Neutrophil (primary cell): ENCODE results near the gene WBP1.
"Not testable (repeated sequence)": the region's sequence is repeated elsewhere in the genome, so short reads cannot be mapped to it uniquely, and the experiment has no call there.

Experiments used
- H3K27ac ChIP-seq: fragments of 200-600 bp; sonication (generic); 2 replicates; pipeline ENCODE4 v1.5.1; 2016; ENCODE audit warnings: mild to moderate bottlenecking, moderate library complexity
- H3K27me3 ChIP-seq: fragments of 200-600 bp; sonication (generic); 2 replicates; pipeline ENCODE4 v1.6.0; 2016; ENCODE audit warnings: mild to moderate bottlenecking
- H3K36me3 ChIP-seq: fragments of 200-600 bp; sonication (generic); 2 replicates; pipeline ENCODE4 v1.5.1; 2017
- H3K4me1 ChIP-seq, 2 experiments: fragments of 200-600 bp in 1 of 2; sonication (generic) in 1 of 2; 1 replicate in 1 of 2; 2 replicates in 1 of 2; pipeline versions ENCODE4 v1.5.1 to v1.6.1; 2013 to 2016; ENCODE audit warnings: low read depth in 1 of 2, low read length in 1 of 2, mild to moderate bottlenecking in 1 of 2, moderate library complexity in 1 of 2; ENCODE audit not compliant: control insufficient read depth in 1 of 2, insufficient read depth in 1 of 2
- H3K4me3 ChIP-seq, 2 experiments: fragments of 200-600 bp in 1 of 2; sonication (generic) in 1 of 2; 1 replicate in 1 of 2; 2 replicates in 1 of 2; pipeline ENCODE4 v1.5.1; 2013 to 2016; ENCODE audit warnings: low read depth in 1 of 2, low read length in 1 of 2, mild to moderate bottlenecking in 1 of 2, moderate library complexity in 1 of 2
- H3K9me3 ChIP-seq: fragments of 200-600 bp; sonication (generic); 2 replicates; pipeline ENCODE4 v1.5.1; 2016
- TF ChIP-seq, protein P1 (sequence below): fragments of 200-600 bp; sonication (generic); IDR thresholded peaks from 2 replicates; pipeline ENCODE4 v1.5.1; 2016; ENCODE audit warnings: antibody characterized with exemption

Gene WBP1

DNA sequence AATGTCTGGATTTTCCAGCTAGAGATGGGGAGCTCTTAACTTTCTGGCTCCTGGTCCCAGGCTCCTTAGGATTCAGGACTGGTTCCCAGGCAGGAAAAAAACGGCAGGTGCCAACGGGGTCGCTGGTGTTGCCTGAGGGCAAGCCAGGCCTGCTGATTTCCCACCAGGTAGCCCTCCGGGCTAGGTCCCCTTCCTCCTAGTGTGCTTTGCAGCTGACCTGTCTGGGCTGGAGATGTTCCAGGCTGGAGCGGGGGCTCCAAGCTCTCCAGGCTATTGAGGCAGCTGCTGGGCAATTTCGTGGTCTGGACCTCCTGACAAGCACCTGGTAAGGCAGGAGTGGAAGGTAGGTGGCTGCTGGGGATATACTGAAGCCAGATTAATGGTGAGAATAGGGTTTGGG, 16.2 kb downstream of the WBP1 start:
- no peaks in the 10 kb centered on the region for H3K27me3 ChIP-seq
- H3K4me3 ChIP-seq, result no peak overlapping the region
- H3K36me3 ChIP-seq, result peaks cover 25% of the 10 kb centered on the region
- no peak overlapping the region for H3K27ac ChIP-seq
- no peaks in the 10 kb centered on the region for H3K9me3 ChIP-seq
- peaks cover 22 to 23% of the 10 kb centered on the region in 2 experiments for H3K4me1 ChIP-seq
- TF ChIP-seq, protein P1, sequence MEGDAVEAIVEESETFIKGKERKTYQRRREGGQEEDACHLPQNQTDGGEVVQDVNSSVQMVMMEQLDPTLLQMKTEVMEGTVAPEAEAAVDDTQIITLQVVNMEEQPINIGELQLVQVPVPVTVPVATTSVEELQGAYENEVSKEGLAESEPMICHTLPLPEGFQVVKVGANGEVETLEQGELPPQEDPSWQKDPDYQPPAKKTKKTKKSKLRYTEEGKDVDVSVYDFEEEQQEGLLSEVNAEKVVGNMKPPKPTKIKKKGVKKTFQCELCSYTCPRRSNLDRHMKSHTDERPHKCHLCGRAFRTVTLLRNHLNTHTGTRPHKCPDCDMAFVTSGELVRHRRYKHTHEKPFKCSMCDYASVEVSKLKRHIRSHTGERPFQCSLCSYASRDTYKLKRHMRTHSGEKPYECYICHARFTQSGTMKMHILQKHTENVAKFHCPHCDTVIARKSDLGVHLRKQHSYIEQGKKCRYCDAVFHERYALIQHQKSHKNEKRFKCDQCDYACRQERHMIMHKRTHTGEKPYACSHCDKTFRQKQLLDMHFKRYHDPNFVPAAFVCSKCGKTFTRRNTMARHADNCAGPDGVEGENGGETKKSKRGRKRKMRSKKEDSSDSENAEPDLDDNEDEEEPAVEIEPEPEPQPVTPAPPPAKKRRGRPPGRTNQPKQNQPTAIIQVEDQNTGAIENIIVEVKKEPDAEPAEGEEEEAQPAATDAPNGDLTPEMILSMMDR, result no peak

DNA sequence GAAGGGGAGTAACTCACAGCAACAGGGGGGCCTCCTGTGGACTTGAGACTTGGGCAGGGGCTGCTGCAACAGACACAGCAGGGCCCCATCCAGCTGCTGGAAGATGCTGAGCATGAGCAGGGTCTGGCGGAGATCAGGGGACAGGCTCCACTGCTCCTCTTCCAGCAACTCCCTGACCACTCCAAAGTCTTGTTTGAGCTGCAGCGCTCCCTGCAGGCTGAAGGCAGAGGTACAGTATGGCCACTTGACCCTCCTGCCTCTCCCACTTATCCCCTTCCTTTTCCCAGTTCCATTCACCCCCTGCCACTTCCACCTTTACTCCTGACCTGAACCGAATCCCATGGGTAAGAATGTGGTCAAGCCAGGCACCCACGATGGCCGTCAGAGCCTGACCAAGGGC, 16.7 kb downstream of the WBP1 start:
- Histone ChIP-seq H3K36me3 (peaks cover 25% of the 10 kb centered on the region), H3K9me3 (no peaks in the 10 kb centered on the region), H3K4me3 (no peak overlapping the region), H3K27me3 (no peaks in the 10 kb centered on the region), H3K4me1 (peaks cover 22 to 23% of the 10 kb centered on the region in 2 experiments), H3K27ac (no peak overlapping the region)
- TF ChIP-seq, protein P1, result no peak

DNA sequence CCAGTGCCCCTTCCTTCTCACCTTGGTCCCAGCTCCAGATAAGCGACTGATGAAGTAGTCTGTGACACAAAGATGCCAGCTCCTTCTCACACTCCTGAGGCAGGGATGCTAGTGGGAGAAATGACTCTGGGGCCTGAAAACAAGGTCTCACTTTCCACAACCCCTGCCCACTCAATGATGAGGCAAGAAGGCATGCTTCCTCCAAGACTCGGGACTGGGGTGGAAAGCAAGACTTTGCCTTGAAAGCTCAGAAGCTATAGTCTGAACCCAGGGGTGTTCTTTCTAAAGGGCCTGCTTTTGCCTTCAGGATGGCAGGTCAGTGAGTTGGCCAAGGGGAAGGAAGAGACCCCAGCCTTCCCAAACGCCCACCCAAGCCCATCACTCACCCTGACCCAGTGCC, 23.2 kb downstream of the WBP1 start:
- H3K27me3 ChIP-seq, result no peaks in the 10 kb centered on the region
- H3K36me3 ChIP-seq, result peaks cover 21% of the 10 kb centered on the region
- TF ChIP-seq, protein P1, result no peak
- H3K4me3 ChIP-seq, result peak overlapping the region; percentile 95 to 100
- H3K4me1 ChIP-seq, result peaks cover 23 to 28% of the 10 kb centered on the region in 2 experiments
- H3K27ac ChIP-seq, result no peak overlapping the region
- H3K9me3 ChIP-seq, result no peaks in the 10 kb centered on the region

DNA sequence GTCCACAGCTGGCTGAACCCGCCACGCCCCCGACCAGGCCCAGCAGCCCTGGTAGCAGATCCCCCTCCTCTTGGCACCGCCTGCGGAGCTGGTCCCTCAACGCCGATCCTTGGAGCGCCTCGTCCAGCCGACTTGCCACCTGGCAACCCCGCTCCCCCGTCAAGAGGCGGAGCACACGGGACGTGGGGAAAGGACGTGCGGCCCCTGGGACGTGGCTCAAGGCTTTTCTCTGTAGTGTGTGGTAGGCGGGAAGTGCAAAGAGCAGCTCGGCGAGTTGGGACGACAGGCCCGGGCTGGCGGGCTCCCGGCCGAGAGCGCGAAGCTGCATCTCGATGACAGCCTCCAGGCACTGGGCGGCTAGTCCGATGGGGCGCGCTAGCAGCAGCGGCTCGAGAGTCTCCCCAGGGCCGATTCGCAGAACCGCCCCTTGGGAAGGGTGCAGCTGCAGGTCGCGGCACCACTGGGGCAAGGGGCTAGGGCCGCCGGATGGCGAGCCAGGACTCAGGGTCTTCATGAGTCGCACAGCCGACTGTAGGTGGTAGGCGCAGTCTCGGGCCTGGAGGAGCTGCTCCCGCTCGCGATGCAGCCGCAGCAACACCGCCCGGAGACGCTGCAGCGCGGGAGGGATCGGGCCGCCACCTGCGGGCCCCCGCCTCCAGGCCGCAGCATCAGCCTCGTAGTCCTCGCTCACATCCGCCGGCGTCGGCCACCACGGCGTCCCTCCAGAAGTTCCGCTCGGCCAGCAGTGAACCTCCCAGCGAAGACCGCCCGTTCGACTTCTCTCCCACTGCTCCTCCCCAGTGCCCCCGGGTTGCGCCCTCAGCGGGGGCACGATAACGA, 23.9 kb downstream of the WBP1 start:
- H3K27ac ChIP-seq, result peak overlapping the region; percentile 88
- peaks cover 20% of the 10 kb centered on the region for H3K36me3 ChIP-seq
- peaks cover 23 to 28% of the 10 kb centered on the region in 2 experiments for H3K4me1 ChIP-seq
- H3K27me3 ChIP-seq, result no peaks in the 10 kb centered on the region
- peak overlapping the region; percentile 95 to 100 for H3K4me3 ChIP-seq
- no peaks in the 10 kb centered on the region for H3K9me3 ChIP-seq
- TF ChIP-seq, protein P1, result no peak

DNA sequence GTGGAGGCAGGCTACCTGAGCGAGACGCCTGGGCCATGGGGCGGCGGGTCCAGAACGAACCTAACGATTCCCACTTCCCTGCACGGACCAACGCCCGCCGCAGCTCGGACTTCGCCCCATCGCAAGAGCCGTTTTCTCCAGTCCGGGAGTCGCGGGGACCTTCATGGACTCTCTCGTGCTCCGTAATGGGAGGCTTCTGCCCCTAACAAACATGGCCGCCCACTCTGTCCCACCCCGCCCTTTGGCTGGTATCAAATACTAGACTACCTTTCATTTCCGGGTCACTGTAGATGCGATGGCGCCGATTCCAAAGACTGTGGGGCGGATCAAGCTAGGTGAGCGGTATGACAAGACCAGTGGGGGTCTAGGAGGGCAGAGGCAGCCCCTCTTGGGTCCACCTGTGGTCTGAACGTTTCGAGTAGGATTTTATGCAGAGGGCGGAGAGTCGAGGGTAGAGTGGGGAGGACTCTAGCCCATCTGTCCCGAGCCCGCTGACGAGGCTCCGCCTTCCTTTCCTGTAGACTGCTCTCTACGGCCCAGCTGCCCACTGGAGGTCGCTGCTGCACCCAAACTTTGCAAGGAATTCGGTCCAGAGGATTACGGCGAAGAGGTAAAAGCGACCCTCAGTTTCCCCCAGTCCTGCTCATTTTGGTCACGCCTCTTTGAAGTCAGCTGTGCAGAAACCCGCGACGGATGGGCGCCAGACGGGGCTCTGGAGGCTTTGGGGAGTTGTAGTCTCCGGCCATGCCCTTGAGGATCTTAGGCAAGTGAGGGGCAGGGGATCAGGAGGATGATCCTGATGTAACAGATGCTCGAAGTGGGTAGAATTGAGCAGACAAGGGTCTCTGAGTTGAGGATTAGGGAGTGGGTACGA, 24.8 kb downstream of the WBP1 start, which contains the start of the genes CCDC142 and TTC31:
Gene CCDC142, minus strand, starts transcription at position 198 of the 874 bp plus-strand sequence. Its CDS starts 161 bp downstream, at position 37.
Gene TTC31, plus strand, starts transcription at position 281 of the 874 bp plus-strand sequence. Its CDS starts 15 bp downstream, at position 296.
- H3K4me3 ChIP-seq, result peak within 1 kb of the TSS; percentile 95 to 100
- H3K27me3 ChIP-seq, result no peaks in the 10 kb centered on the region
- no peaks in the 10 kb centered on the region for H3K9me3 ChIP-seq
- peaks cover 23 to 28% of the 10 kb centered on the region in 2 experiments for H3K4me1 ChIP-seq
- peaks cover 26% of the 10 kb centered on the region for H3K36me3 ChIP-seq
- TF ChIP-seq, protein P1, result peak; percentile 96
- peak within 1 kb of the TSS; percentile 88 for H3K27ac ChIP-seq

DNA sequence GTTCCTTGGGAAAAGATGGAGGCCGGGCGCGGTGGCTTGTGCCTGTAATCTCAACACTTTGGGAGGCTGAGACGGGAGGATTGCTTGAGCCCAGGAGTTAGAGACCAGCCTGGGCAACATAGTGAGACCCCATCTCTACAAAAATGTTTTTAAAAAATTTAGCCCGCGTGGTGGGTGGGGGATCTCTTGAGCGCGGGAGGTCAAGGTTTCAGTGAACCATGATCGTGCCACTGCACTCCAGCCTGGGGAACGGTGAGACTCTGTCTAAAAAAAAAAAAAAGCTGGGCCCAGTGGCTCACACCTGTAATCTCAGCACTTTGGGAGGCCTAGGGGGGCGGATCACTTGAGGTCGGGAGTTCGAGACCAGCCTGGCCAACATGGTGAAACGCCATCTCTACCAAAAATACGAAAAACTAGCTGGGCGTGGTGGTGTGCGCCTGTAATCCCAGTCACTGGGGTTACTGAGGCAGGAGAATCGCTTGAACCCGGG, 25.5 kb downstream of the WBP1 start:
- H3K9me3 ChIP-seq, H3K27me3 ChIP-seq: not testable (repeated sequence)
- peaks cover 31% of the 10 kb centered on the region for H3K36me3 ChIP-seq
- peaks cover 23 to 28% of the 10 kb centered on the region in 2 experiments for H3K4me1 ChIP-seq
- H3K4me3 ChIP-seq, result peak overlapping the region; percentile 95 to 100
- H3K27ac ChIP-seq, result peak overlapping the region; percentile 88
